Measurements from ENCODE around the gene ADAM22. TPM values are rescaled to one million over a fixed set of nuclear protein-coding genes. Genes with fewer than 3 reads are reported as not detected.

The ADAM22 gene
- total RNA-seq, 1 experiment from 2014 or later: 10.0 TPM

DNA sequence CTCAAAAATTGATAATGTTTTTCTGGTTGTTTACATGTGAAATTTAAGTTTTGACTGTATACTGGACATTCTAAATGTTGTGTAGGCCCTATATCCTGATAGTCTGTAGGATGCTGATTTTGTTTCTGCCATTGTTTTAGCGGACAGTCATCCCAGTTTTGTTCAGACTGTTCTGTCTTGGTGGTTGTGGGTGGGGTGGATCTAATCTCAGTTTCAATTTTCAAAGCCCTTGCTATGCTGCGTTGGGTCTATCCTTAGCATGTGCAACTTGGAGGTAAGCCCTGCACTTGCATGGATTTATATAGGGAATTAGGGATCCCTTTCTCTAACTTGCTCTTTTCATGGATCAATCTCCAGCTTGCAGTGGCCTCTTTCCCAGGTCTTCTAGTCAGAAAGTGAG, 38.7 kb upstream of the ADAM22 start:
- intact Hi-C loops (cut with micrococcal nuclease): no loop called here
- RAD21 ChIA-PET (ENCODE audit: low non-redundant PET in 1 of 2, low total read pairs in 2 of 2, uncharacterized antibody in 2 of 2, unreplicated experiment in 2 of 2): no interaction called here

More for the DNA sequence above, 38.7 kb upstream of the ADAM22 start:
- H3K36me3 ChIP-seq (ENCODE audit: control insufficient read depth in 1 of 2, insufficient read depth in 2 of 2, low read length in 2 of 2): peaks cover 13 to 46% of the 10 kb centered on the region in 2 experiments
- H3K4me3 ChIP-seq (replicated peaks in 1 of 2; ENCODE audit: low read depth in 1 of 2, low read length in 2 of 2): no peak overlapping the region
- H2AFZ ChIP-seq (ENCODE audit: low read depth, low read length, poor library complexity, severe bottlenecking): no peak overlapping the region
- H3K9ac ChIP-seq (ENCODE audit: low read length): no peak overlapping the region
- H3K9me2 ChIP-seq (ENCODE audit: insufficient read depth): no peaks in the 10 kb centered on the region
- DNase-seq (ENCODE audit: low read depth, low spot score) (no peak), ATAC-seq (no peak)
- no peak overlapping the region for H3K27ac ChIP-seq (ENCODE audit: low read depth, low read length)
- ChIA-PET POLR2A (no interaction called here), CTCF (no interaction called here)
- no peak overlapping the region for H3K4me2 ChIP-seq (ENCODE audit: low read length)
- no peaks in the 10 kb centered on the region for H3K9me3 ChIP-seq (ENCODE audit: control insufficient read depth in 1 of 2, insufficient read depth in 1 of 2, low read depth in 1 of 2, low read length in 2 of 2)
- H3K4me1 ChIP-seq (ENCODE audit: control insufficient read depth in 1 of 2, insufficient read depth in 2 of 2, low read length in 2 of 2): no peaks in the 10 kb centered on the region
- H3K79me2 ChIP-seq (ENCODE audit: insufficient read depth, low read length): peaks cover 80% of the 10 kb centered on the region
- no peaks in the 10 kb centered on the region for H3K27me3 ChIP-seq (ENCODE audit: insufficient read depth, low read length)
- no TSS peak for BruUV-seq (replicated peaks)
- no peak for TF ChIP-seq RAD21 (IDR thresholded peaks at IDR 0.05; ENCODE audit: low read depth)
- TF ChIP-seq ZFX (IDR thresholded peaks at IDR 0.05): no peak
- TF ChIP-seq, protein P1, sequence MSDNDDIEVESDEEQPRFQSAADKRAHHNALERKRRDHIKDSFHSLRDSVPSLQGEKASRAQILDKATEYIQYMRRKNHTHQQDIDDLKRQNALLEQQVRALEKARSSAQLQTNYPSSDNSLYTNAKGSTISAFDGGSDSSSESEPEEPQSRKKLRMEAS (IDR thresholded peaks at IDR 0.05): no peak
- no peak for TF ChIP-seq ELF1 (IDR thresholded peaks at IDR 0.05; ENCODE audit: borderline replicate concordance, low read depth)
- TF ChIP-seq POLR2A (IDR thresholded peaks at IDR 0.05; ENCODE audit: borderline replicate concordance, extremely low read depth, insufficient read depth, insufficient read length): no peak
- no peak for TF ChIP-seq SP1 (IDR thresholded peaks at IDR 0.05; ENCODE audit: low read depth)
- no peak for TF ChIP-seq FOSL1 (IDR thresholded peaks at IDR 0.05; ENCODE audit: low read depth)
- no peak for TF ChIP-seq ZNF274 (IDR thresholded peaks at IDR 0.05; ENCODE audit: low read depth, low read length)
- TF ChIP-seq ZBTB33 (IDR thresholded peaks at IDR 0.05; ENCODE audit: extremely low read depth, insufficient replicate concordance, low read length): no peak
- TF ChIP-seq JUND (IDR thresholded peaks at IDR 0.05): no peak
- TF ChIP-seq EGR1 (IDR thresholded peaks at IDR 0.05; ENCODE audit: low read depth): no peak
- no peaks in the 10 kb centered on the region for H4K20me1 ChIP-seq (ENCODE audit: insufficient read depth)
